A549 (cell line): ENCODE data around the gene PDE8A. TPM values are rescaled to one million over a fixed set of nuclear protein-coding genes. Genes with fewer than 3 reads are reported as not detected.
A peak's percentile ranks its signal among the peaks of the same experiment; 100 is the strongest.

Experiments used
- ATAC-seq, 2 experiments: fragments of 200-7000 bp in 1 of 2; fragments of >200 bp in 1 of 2; cut with Nextera tagmentation in 1 of 2; cut with Tn5 transposase in 1 of 2; 3 replicates each; pipeline versions ENCODE4 v1.8.0 to v1.9.1; 2018 to 2020; ENCODE audit warnings: mild to moderate bottlenecking in 1 of 2, moderate library complexity in 1 of 2
- CTCF ChIA-PET: fragments of 300-600 bp; sonication (Branson Sonifier 250); formaldehyde crosslinking; extraction: SDS; loops from one replicate; lab custom pipeline; 2021; ENCODE audit warnings: antibody characterized with exemption, inconsistent platforms; lab: Yijun Ruan, JAX
- POLR2A ChIA-PET: fragments of 350-600 bp; formaldehyde crosslinking; extraction: SDS; loops from one replicate; lab custom pipeline; 2021; ENCODE audit warnings: antibody characterized with exemption, inconsistent platforms; lab: Yijun Ruan, JAX
- DNase-seq, 2 experiments: peaks; one replicate each; pipeline versions ENCODE4 v3.0.0 to v3.0.0-alpha.2; 2011 to 2016; ENCODE audit warnings: low read depth in 1 of 2, low spot score in 1 of 2
- FAIRE-seq: peaks from 2 replicates; lab custom pipeline; 2011; peaks lifted over from hg19 to GRCh38; lab: Jason Lieb, UNC
- H3K27ac ChIP-seq, 2 experiments: fragments of >200 bp; sonication (Bioruptor Twin); formaldehyde crosslinking; 3 replicates each; pipeline ENCODE4 v1.5.1; 2016 to 2017
- H3K4me1 ChIP-seq: fragments of >200 bp; sonication (Bioruptor Twin); formaldehyde crosslinking; 3 replicates; pipeline ENCODE4 v1.6.1; 2016
- H3K4me2 ChIP-seq: fragments of >200 bp; sonication (Bioruptor Twin); formaldehyde crosslinking; 3 replicates; pipeline ENCODE4 v1.6.1; 2016
- H3K4me3 ChIP-seq: fragments of >200 bp; sonication (Bioruptor Twin); formaldehyde crosslinking; 3 replicates; pipeline ENCODE4 v1.5.1; 2016
- H3K9me3 ChIP-seq: fragments of >200 bp; sonication (Bioruptor Twin); formaldehyde crosslinking; 3 replicates; pipeline ENCODE4 v1.6.1; 2016
- ATOH8 ChIP-seq: fragments of 250-450 bp; sonication (Bioruptor Pico); IDR thresholded peaks from 2 replicates; pipeline ENCODE4 v1.5.0; 2020; ENCODE audit warnings: low read depth, mild to moderate bottlenecking, moderate library complexity
- BHLHE40 ChIP-seq: IDR thresholded peaks from 2 replicates; pipeline ENCODE4 v1.6.1; 2012; ENCODE audit warnings: low read depth, low read length, inconsistent platforms
- CBX8 ChIP-seq: fragments of 200-600 bp; sonication (generic); IDR thresholded peaks from 2 replicates; pipeline ENCODE4 v1.6.1; 2016
- CHD4 ChIP-seq: fragments of 200-600 bp; sonication (generic); IDR thresholded peaks from 2 replicates; pipeline ENCODE4 v1.6.1; 2016; ENCODE audit warnings: antibody characterized with exemption, mild to moderate bottlenecking, borderline replicate concordance
- CTCF ChIP-seq: fragments of >200 bp; sonication (Bioruptor Twin); formaldehyde crosslinking; IDR thresholded peaks from 3 replicates; pipeline ENCODE4 v1.5.1; 2016
- EHF ChIP-seq: fragments of 250-450 bp; sonication (Bioruptor Pico); IDR thresholded peaks from 2 replicates; pipeline ENCODE4 v1.5.0; 2020; ENCODE audit warnings: mild to moderate bottlenecking
- GATA3 ChIP-seq: IDR thresholded peaks from 2 replicates; pipeline ENCODE4 v1.6.1; 2012; ENCODE audit warnings: borderline replicate concordance
- HDAC2 ChIP-seq: fragments of 200-600 bp; sonication (generic); IDR thresholded peaks from 2 replicates; pipeline ENCODE4 v1.6.1; 2016
- HEYL ChIP-seq: fragments of 250-450 bp; sonication (Bioruptor Pico); IDR thresholded peaks from 2 replicates; pipeline ENCODE4 v1.8.0; 2021; ENCODE audit warnings: mild to moderate bottlenecking, moderate library complexity
- JUN ChIP-seq, 2 experiments: fragments of >200 bp; sonication (Bioruptor Twin); formaldehyde crosslinking; IDR thresholded peaks; 2 replicates in 1 of 2; 3 replicates in 1 of 2; pipeline ENCODE4 v1.6.1; 2016 to 2017
- MAX ChIP-seq: IDR thresholded peaks from 2 replicates; pipeline ENCODE4 v1.6.1; 2012
- MAZ ChIP-seq: fragments of 150-350 bp; IDR thresholded peaks from 2 replicates; pipeline ENCODE4 v1.6.1; 2014; ENCODE audit warnings: antibody characterized with exemption, low read depth, low read length, borderline replicate concordance
- MYC ChIP-seq: IDR thresholded peaks from 2 replicates; pipeline ENCODE4 v1.6.1; 2012; ENCODE audit warnings: mild to moderate bottlenecking, inconsistent platforms, low read length, improper control_type of control experiment, borderline replicate concordance
- NPAS2 ChIP-seq: fragments of 250-450 bp; sonication (Bioruptor Pico); IDR thresholded peaks from 2 replicates; pipeline ENCODE4 v1.8.0; 2022; ENCODE audit warnings: mild to moderate bottlenecking, moderate library complexity, borderline replicate concordance
- RAD21 ChIP-seq, 2 experiments: fragments of >200 bp in 1 of 2; sonication (Bioruptor Twin) in 1 of 2; formaldehyde crosslinking in 1 of 2; IDR thresholded peaks in 1 of 2; conservative IDR thresholded peaks in 1 of 2; 2 replicates in 1 of 2; 3 replicates in 1 of 2; pipeline ENCODE4 v1.6.1; 2012 to 2018; ENCODE audit warnings: inconsistent platforms in 1 of 2
- RARB ChIP-seq: fragments of 250-450 bp; sonication (Bioruptor Pico); IDR thresholded peaks from 2 replicates; pipeline ENCODE4 v1.8.0; 2021; ENCODE audit warnings: mild to moderate bottlenecking, moderate library complexity
- RFX5 ChIP-seq: fragments of 450-650 bp; IDR thresholded peaks from 2 replicates; pipeline ENCODE4 v1.7.1; 2014; ENCODE audit warnings: antibody characterized with exemption, mild to moderate bottlenecking, moderate library complexity
- RNF2 ChIP-seq: fragments of 200-600 bp; sonication (generic); IDR thresholded peaks from 2 replicates; pipeline ENCODE4 v1.6.1; 2016; ENCODE audit warnings: low read depth, mild to moderate bottlenecking, antibody characterized with exemption, moderate library complexity, borderline replicate concordance
- TP53 ChIP-seq: fragments of 250-450 bp; sonication (Bioruptor Pico); IDR thresholded peaks from 2 replicates; pipeline ENCODE4 v1.5.0; 2021; ENCODE audit warnings: mild to moderate bottlenecking, moderate library complexity
- USF2 ChIP-seq: fragments of 450-650 bp; IDR thresholded peaks from 2 replicates; pipeline ENCODE4 v1.6.1; 2014; ENCODE audit warnings: antibody characterized with exemption
- ZFP36 ChIP-seq: fragments of 450-650 bp; IDR thresholded peaks from 2 replicates; pipeline ENCODE4 v1.6.1; 2014; ENCODE audit warnings: borderline replicate concordance; ENCODE audit not compliant: partially characterized antibody
- ZNF302 ChIP-seq: fragments of 250-450 bp; sonication (Bioruptor Pico); IDR thresholded peaks from 2 replicates; pipeline ENCODE4 v1.9.0; 2021; ENCODE audit warnings: inconsistent platforms, mild to moderate bottlenecking, moderate library complexity
- WGBS: methylation state at CpG from one replicate; pipeline ENCODE4 v1.1.6; 2017; ENCODE audit errors: missing lambda C conversion rate; 5-methylcytosine and 5-hydroxymethylcytosine counted together
- polyA plus RNA-seq, 4 experiments: library from polyadenylated mRNA; depleted of rRNA in 3 of 4; stranded (reverse); fragments of >200 nt; fragmentation: RNase III in 1 of 4; extraction: RNeasy Plus Mini Kit Qiagen cat#74134 plus additional on column Dnase treatment in 1 of 4; gene quantifications; 2 replicates in 3 of 4; 3 replicates in 1 of 4; pipeline ENCODE4 v1.2.3, GENCODE V29; 2011 to 2017

PDE8A gene
- polyA plus RNA-seq, 2 of the 4 experiments (the other 2 are of a cell fraction) = 45.3 to 204 TPM

- TF ChIP-seq USF2 (no peak), BHLHE40 (no peak), HDAC2 (no peak), NPAS2 (CRISPR knock-in tag) (no peak), JUN (IDR thresholded peaks at IDR 0.05) (peak in 1 of 2 experiments; percentile 23; a peak in 1 of 5 replicates)
- TF ChIP-seq, all 56 proteins: peak for 3
Observed at GRCh38 chr15:85073556-85074194, 92.0 kb downstream of the PDE8A start (continued).

- no peak overlapping the region for H3K4me3 ChIP-seq
- peaks cover 6% of the 10 kb centered on the region for H3K9me3 ChIP-seq
- H3K27ac ChIP-seq = no peak overlapping the region
- H3K4me1 ChIP-seq = no peaks in the 10 kb centered on the region
- TF ChIP-seq RAD21 (conservative IDR thresholded peaks at IDR 0.05 in 1 of 2, IDR thresholded peaks at IDR 0.05 in 1 of 2) (no peak), CHD4 (no peak), TP53 (CRISPR knock-in tag) (no peak), EHF (no peak), HEYL (no peak), ATOH8 (CRISPR knock-in tag) (no peak), RNF2 (no peak), ZNF302 (CRISPR knock-in tag) (no peak), RARB (no peak), MYC (no peak), ZFP36 (no peak), CTCF (no peak), HDAC2 (no peak), GATA3 (no peak), RFX5 (no peak), MAZ (no peak), CBX8 (no peak), NPAS2 (CRISPR knock-in tag) (no peak), MAX (no peak), USF2 (no peak)
- FAIRE-seq (no peak), ATAC-seq (no peak), DNase-seq (no peak)
- ChIA-PET POLR2A (no interaction called here), CTCF (interaction anchor here (1.2 to 2.0 kb wide), 4 partner anchors 15 to 131 kb away, joined by 3 to 6 read pairs (median 6); no protein-coding TSS in a partner anchor)
- WGBS = 98% methylated on average over 2 of the region's 2 CpGs
- H3K4me2 ChIP-seq = no peak overlapping the region
Observed at GRCh38 chr15:85086855-85087254, 105.2 kb downstream of the PDE8A start.
